Measurements from ENCODE around the gene RIOX2. TPM values are rescaled to one million over a fixed set of nuclear protein-coding genes. Genes with fewer than 3 reads are reported as not detected.

RIOX2 gene
- total RNA-seq, 1 donor = 12.1 TPM

DNA sequence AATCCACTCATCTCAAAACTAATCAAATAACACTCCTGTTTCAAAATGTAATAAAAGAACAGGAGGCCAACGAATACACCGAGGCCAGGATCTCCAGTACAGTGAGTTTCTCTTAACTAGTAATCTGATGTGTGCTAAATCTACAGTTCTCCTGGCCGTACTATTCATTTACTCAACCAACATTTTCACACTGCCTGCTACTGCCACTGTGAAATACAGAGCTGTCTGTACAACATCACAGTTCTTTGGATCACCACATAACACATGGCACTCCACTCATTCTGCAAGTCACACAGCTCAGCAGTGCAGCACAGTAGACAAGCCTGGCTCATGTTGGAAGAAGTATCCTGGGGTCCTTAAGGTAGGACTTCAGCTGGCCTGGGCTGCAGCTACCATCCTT, 21.9 kb downstream of the RIOX2 start:
- Histone ChIP-seq H3K9me3 (ENCODE audit: low read depth, low read length) (no peaks in the 10 kb centered on the region), H3K27me3 (ENCODE audit: insufficient read depth, low read length) (no peaks in the 10 kb centered on the region), H3K4me3 (ENCODE audit: low read length) (no peak overlapping the region), H3K4me1 (ENCODE audit: insufficient read depth, low read length) (peaks cover 23% of the 10 kb centered on the region)

DNA sequence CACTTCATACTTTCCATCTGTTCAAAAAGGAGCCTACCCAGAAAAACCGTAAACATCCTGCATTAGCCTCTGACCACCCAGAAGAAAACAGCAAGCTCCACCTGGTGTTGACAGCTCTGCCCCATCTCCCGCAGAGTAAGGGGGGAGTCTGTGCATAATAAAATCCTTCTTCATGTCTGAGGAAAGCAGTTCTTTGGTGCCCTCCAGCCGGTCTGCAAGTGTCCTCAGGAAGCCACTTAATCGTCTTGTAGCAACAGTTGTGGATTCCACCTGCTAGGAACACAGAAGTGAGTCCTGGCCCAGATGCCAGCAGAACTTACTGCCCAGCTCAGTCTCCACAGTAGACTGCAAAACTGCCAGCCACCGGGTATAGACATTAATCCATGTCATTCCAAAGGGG, 22.5 kb downstream of the RIOX2 start:
- Histone ChIP-seq H3K9me3 (ENCODE audit: low read depth, low read length) (no peaks in the 10 kb centered on the region), H3K4me3 (ENCODE audit: low read length) (no peak overlapping the region), H3K4me1 (ENCODE audit: insufficient read depth, low read length) (peaks cover 21% of the 10 kb centered on the region), H3K27me3 (ENCODE audit: insufficient read depth, low read length) (no peaks in the 10 kb centered on the region)

GRCh38 chr3:97949110-97949485, 23.1 kb downstream of the RIOX2 start:
- no peaks in the 10 kb centered on the region for H3K27me3 ChIP-seq (ENCODE audit: insufficient read depth, low read length)
- H3K4me3 ChIP-seq (ENCODE audit: low read length) = no peak overlapping the region
- peaks cover 15% of the 10 kb centered on the region for H3K4me1 ChIP-seq (ENCODE audit: insufficient read depth, low read length)
- no peaks in the 10 kb centered on the region for H3K9me3 ChIP-seq (ENCODE audit: low read depth, low read length)

GRCh38 chr3:97948351-97949109, 23.7 kb downstream of the RIOX2 start:
- Histone ChIP-seq H3K4me3 (ENCODE audit: low read length) (no peak overlapping the region), H3K9me3 (ENCODE audit: low read depth, low read length) (no peaks in the 10 kb centered on the region), H3K4me1 (ENCODE audit: insufficient read depth, low read length) (peaks cover 13% of the 10 kb centered on the region), H3K27me3 (ENCODE audit: insufficient read depth, low read length) (no peaks in the 10 kb centered on the region)

GRCh38 chr3:97942801-97943546, 29.3 kb downstream of the RIOX2 start:
- no peaks in the 10 kb centered on the region for H3K27me3 ChIP-seq (ENCODE audit: insufficient read depth, low read length)
- H3K9me3 ChIP-seq (ENCODE audit: low read depth, low read length) = no peaks in the 10 kb centered on the region
- H3K4me3 ChIP-seq (ENCODE audit: low read length) = no peak overlapping the region
- no peaks in the 10 kb centered on the region for H3K4me1 ChIP-seq (ENCODE audit: insufficient read depth, low read length)

DNA sequence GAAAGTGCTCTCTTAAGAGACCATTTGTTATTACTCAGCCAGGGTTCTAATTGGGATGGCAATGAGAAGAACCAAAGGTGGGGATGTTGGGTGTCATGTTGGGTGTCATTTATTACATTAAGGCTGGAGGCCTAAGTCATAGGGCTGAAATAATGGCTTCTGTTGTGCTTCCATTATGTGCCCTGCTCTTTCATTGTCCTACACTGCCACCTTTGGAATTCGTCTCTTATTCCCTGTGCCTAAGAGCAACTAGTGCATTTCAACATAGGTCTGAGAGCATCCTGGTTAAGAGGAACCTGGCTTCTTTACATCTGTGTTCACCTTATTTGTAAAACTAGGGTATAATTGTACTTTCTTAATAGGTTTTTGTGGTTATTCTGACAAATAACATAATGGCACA, 32.2 kb downstream of the RIOX2 start:
- H3K9me3 ChIP-seq (ENCODE audit: low read depth, low read length) = no peaks in the 10 kb centered on the region
- no peaks in the 10 kb centered on the region for H3K27me3 ChIP-seq (ENCODE audit: insufficient read depth, low read length)
- no peaks in the 10 kb centered on the region for H3K4me1 ChIP-seq (ENCODE audit: insufficient read depth, low read length)
- H3K4me3 ChIP-seq (ENCODE audit: low read length) = no peak overlapping the region

DNA sequence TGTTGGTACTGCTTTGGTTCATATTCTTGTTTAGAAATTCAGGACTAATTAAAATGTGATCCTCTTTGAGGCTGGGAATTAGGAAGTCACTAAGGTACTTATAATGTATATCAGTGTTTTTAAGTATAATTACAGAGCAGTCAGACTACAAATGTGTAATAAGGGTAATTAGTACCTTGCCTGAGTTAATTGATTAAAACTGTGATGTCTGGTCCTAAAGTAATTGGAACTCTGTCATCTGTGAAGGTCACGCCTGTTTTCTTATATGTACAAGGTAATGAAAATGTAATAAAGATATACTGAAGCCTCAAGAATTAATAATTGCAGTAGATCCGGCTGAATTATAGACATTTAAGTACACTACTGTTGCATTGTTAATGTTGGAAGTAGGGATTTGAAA, 32.8 kb downstream of the RIOX2 start:
- H3K4me3 ChIP-seq (ENCODE audit: low read length) = no peak overlapping the region
- H3K9me3 ChIP-seq (ENCODE audit: low read depth, low read length) = no peaks in the 10 kb centered on the region
- no peaks in the 10 kb centered on the region for H3K4me1 ChIP-seq (ENCODE audit: insufficient read depth, low read length)
- no peaks in the 10 kb centered on the region for H3K27me3 ChIP-seq (ENCODE audit: insufficient read depth, low read length)

- H3K4me3 ChIP-seq (ENCODE audit: low read length) = no peak overlapping the region
- no peaks in the 10 kb centered on the region for H3K4me1 ChIP-seq (ENCODE audit: insufficient read depth, low read length)
- no peaks in the 10 kb centered on the region for H3K9me3 ChIP-seq (ENCODE audit: low read depth, low read length)
- no peaks in the 10 kb centered on the region for H3K27me3 ChIP-seq (ENCODE audit: insufficient read depth, low read length)
These were observed 33.8 kb downstream of the RIOX2 start for GRCh38 chr3:97938444-97938843.

- Histone ChIP-seq H3K9me3 (ENCODE audit: low read depth, low read length) (no peaks in the 10 kb centered on the region), H3K27me3 (ENCODE audit: insufficient read depth, low read length) (no peaks in the 10 kb centered on the region), H3K4me3 (ENCODE audit: low read length) (no peak overlapping the region), H3K4me1 (ENCODE audit: insufficient read depth, low read length) (no peaks in the 10 kb centered on the region)
These were observed 35.0 kb downstream of the RIOX2 start for GRCh38 chr3:97937205-97937604.

GRCh38 chr3:97935842-97936241, 36.4 kb downstream of the RIOX2 start:
- no peak overlapping the region for H3K4me3 ChIP-seq (ENCODE audit: low read length)
- H3K27me3 ChIP-seq (ENCODE audit: insufficient read depth, low read length) = no peaks in the 10 kb centered on the region
- H3K9me3 ChIP-seq (ENCODE audit: low read depth, low read length) = no peaks in the 10 kb centered on the region
- H3K4me1 ChIP-seq (ENCODE audit: insufficient read depth, low read length) = no peaks in the 10 kb centered on the region

- no peak overlapping the region for H3K4me3 ChIP-seq (ENCODE audit: low read length)
- H3K9me3 ChIP-seq (ENCODE audit: low read depth, low read length) = no peaks in the 10 kb centered on the region
- H3K4me1 ChIP-seq (ENCODE audit: insufficient read depth, low read length) = no peaks in the 10 kb centered on the region
- no peaks in the 10 kb centered on the region for H3K27me3 ChIP-seq (ENCODE audit: insufficient read depth, low read length)
These were observed 37.1 kb downstream of the RIOX2 start for GRCh38 chr3:97934980-97935695.

GRCh38 chr3:97932387-97932801, 39.8 kb downstream of the RIOX2 start:
- Histone ChIP-seq H3K9me3 (ENCODE audit: low read depth, low read length) (no peaks in the 10 kb centered on the region), H3K4me1 (ENCODE audit: insufficient read depth, low read length) (no peaks in the 10 kb centered on the region), H3K4me3 (ENCODE audit: low read length) (no peak overlapping the region), H3K27me3 (ENCODE audit: insufficient read depth, low read length) (no peaks in the 10 kb centered on the region)

GRCh38 chr3:97931218-97931617, 41.0 kb downstream of the RIOX2 start:
- H3K27me3 ChIP-seq (ENCODE audit: insufficient read depth, low read length) = no peaks in the 10 kb centered on the region
- H3K9me3 ChIP-seq (ENCODE audit: low read depth, low read length) = no peaks in the 10 kb centered on the region
- H3K4me3 ChIP-seq (ENCODE audit: low read length) = no peak overlapping the region
- no peaks in the 10 kb centered on the region for H3K4me1 ChIP-seq (ENCODE audit: insufficient read depth, low read length)

GRCh38 chr3:97930018-97930417, 42.2 kb downstream of the RIOX2 start:
- Histone ChIP-seq H3K9me3 (ENCODE audit: low read depth, low read length) (no peaks in the 10 kb centered on the region), H3K4me3 (ENCODE audit: low read length) (no peak overlapping the region), H3K4me1 (ENCODE audit: insufficient read depth, low read length) (no peaks in the 10 kb centered on the region), H3K27me3 (ENCODE audit: insufficient read depth, low read length) (no peaks in the 10 kb centered on the region)

DNA sequence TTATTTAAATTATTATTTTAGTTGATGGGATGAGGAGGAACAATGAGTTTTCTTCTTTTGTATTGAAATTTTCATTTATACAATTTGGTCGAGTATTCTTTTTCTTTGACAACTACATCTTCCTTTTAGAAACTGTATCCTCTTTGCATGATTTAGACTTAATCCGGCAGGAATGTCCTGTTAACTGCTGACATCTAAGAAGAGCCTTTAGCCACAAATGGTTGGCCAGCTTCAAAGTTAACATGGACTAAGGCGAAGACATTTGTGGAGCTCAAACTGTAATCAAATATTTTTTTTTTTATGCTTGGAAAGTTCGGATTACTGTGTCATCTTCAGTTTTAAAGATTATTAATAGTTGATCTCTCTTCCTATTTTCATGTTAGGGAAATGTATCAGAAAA, 43.2 kb downstream of the RIOX2 start:
- H3K9me3 ChIP-seq (ENCODE audit: low read depth, low read length) = no peaks in the 10 kb centered on the region
- no peak overlapping the region for H3K4me3 ChIP-seq (ENCODE audit: low read length)
- H3K4me1 ChIP-seq (ENCODE audit: insufficient read depth, low read length) = no peaks in the 10 kb centered on the region
- H3K27me3 ChIP-seq (ENCODE audit: insufficient read depth, low read length) = no peaks in the 10 kb centered on the region
